ENCODE results near the gene LIN28B.
A peak's percentile ranks its signal among the peaks of the same experiment; 100 is the strongest.
"Not testable (repeated sequence)": the region's sequence is repeated elsewhere in the genome, so short reads cannot be mapped to it uniquely, and the experiment has no call there.

The LIN28B gene

DNA sequence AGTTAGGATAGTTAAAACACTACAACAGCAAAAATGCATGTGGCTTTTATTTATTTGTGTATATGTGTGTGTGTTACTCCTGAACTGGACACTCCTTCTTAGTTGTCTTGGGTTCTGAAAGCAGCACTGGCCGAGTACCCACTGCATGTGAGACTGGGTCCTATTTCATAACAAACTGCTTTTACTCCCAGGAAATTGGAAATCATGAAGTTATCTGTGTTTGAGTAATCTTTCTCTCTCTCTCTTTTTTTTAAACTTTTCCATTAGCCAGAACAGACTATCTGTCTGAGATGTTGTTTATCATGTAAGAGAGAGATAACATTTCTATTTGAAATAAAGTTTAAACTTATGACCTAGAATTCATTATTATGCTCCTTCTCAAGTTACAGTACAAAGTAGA, 110.4 kb downstream of the LIN28B start:
- no peak for DNase-seq (ENCODE audit: low read depth)

GRCh38 chr6:105068407-105068806, 111.5 kb downstream of the LIN28B start:
- no peak for DNase-seq (ENCODE audit: low read depth)

- DNase-seq (ENCODE audit: low read depth): no peak
Measured at GRCh38 chr6:105069821-105070445, 113.0 kb downstream of the LIN28B start.

DNA sequence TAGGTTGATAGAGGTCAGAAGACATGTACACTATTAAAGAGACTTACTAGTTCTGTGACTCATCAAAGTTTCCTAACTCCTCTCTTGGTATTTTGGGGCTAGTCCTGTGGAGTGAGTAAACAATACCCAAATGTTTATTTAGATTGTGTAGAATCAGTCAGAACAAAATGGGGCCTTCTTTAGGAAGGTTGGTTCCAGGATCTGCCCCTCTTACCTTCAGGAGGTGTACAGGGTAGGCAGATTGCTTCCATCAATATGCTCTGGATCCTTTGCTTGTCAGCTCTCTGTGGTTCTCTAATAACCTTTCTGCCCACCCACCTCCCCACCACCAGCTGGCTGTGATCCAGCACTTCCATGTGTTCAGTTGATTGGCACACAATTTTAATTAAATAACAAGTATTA, 115.9 kb downstream of the LIN28B start:
- DNase-seq (ENCODE audit: low read depth): no peak

- no peak for DNase-seq (ENCODE audit: low read depth)
Measured at GRCh38 chr6:105075210-105075609, 118.3 kb downstream of the LIN28B start.

DNA sequence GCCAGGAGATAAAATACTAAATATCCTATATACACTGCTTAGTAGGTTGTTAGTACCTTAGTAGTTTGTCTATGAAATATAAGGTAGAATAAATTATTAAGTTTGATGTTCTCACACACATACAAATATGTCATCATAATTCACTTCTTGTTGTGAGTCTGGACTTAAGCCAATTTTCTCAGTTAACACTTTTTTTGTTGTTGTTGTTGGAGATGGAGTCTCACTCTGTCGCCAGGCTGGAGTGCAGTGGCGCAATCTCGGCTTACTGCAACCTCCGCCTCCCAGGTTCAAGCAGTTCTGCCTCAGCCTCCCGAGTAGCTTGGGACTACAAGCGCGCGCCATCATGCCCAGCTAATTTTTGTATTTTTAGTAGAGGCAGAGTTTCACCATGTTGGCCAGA, 119.5 kb downstream of the LIN28B start:
- not testable (repeated sequence) for DNase-seq (ENCODE audit: low read depth)

- DNase-seq (ENCODE audit: low read depth): peak; percentile 18
Measured at GRCh38 chr6:105077596-105078385, 120.9 kb downstream of the LIN28B start.

DNA sequence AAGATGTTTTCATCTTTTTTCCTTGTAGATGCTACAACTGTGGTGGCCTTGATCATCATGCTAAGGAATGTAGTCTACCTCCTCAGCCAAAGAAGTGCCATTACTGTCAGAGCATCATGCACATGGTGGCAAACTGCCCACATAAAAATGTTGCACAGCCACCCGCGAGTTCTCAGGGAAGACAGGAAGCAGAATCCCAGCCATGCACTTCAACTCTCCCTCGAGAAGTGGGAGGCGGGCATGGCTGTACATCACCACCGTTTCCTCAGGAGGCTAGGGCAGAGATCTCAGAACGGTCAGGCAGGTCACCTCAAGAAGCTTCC, 121.4 kb downstream of the LIN28B start:
- no peak for DNase-seq (ENCODE audit: low read depth)

- DNase-seq (ENCODE audit: low read depth): no peak
Measured at GRCh38 chr6:105080279-105080678, 123.4 kb downstream of the LIN28B start.

DNA sequence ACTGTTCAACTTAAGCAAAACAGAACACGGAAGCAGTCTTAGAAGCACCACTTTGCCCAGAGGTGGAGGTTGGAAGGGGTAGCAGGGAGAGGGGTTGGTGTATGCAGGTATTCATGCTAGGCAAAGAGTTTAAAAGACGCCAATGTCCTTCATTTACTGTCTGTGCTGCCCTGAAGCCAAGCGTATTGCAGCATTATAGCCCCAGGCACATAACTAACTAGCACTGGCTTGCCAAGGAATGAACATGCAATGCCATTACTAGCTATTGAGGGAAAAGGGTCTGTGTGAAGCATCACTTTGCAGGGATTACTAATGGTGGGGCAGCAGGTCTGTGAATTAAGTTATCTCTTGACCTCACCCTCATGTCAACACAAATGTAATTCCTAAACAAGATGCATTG, 124.8 kb downstream of the LIN28B start:
- not testable (repeated sequence) for DNase-seq (ENCODE audit: low read depth)

- peak; percentile 14 for DNase-seq (ENCODE audit: low read depth)
Measured at GRCh38 chr6:105087571-105088211, 130.8 kb downstream of the LIN28B start.

- no peak for DNase-seq (ENCODE audit: low read depth)
Measured at GRCh38 chr6:105091140-105091829, 134.4 kb downstream of the LIN28B start.

DNA sequence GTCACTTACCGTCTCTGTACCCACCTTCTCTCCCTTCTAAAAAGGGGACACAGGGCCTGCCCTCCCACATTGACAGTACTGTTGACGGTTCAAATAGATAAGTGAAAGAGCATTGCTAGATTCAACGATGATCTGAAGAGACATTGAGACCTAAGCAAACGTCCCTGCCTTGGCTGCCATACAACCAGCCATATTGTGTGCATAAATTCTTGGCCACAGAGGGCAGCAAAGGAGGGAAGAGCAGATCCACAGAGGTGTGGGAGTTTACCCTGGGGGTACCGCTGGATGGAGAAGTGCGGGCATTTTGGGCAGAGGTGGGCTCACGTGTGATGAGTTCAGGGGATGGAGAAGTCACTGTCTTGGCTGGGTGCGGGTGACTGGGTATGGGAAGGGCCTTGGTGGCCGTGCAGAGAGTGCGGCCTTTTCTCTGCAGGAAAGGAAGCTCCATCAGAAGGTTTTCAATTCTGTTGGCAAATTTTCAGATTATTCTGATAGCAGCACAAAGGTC, 137.3 kb downstream of the LIN28B start:
- DNase-seq (ENCODE audit: low read depth): no peak

GRCh38 chr6:105095139-105095538, 138.2 kb downstream of the LIN28B start:
- no peak for DNase-seq (ENCODE audit: low read depth)

- no peak for DNase-seq (ENCODE audit: low read depth)
Measured at GRCh38 chr6:105097288-105097687, 140.4 kb downstream of the LIN28B start.

GRCh38 chr6:105099371-105099770, 142.5 kb downstream of the LIN28B start:
- DNase-seq (ENCODE audit: low read depth): no peak

- no peak for DNase-seq (ENCODE audit: low read depth)
Measured at GRCh38 chr6:105102186-105102585, 145.3 kb downstream of the LIN28B start.

- no peak for DNase-seq (ENCODE audit: low read depth)
Measured at GRCh38 chr6:105105094-105105493, 148.2 kb downstream of the LIN28B start.

- DNase-seq (ENCODE audit: low read depth): no peak
Measured at GRCh38 chr6:105106260-105106659, 149.4 kb downstream of the LIN28B start.

- DNase-seq (ENCODE audit: low read depth): no peak
Measured at GRCh38 chr6:105107207-105107606, 150.3 kb downstream of the LIN28B start.

GRCh38 chr6:105108631-105109262, 151.8 kb downstream of the LIN28B start:
- no peak for DNase-seq (ENCODE audit: low read depth)

Measured in non-pigmented ciliary epithelial cell (primary cell).